ENCODE measurements around the gene OAT. TPM values are rescaled to one million over a fixed set of nuclear protein-coding genes. Genes with fewer than 3 reads are reported as not detected.
"Not testable (repeated sequence)": the region's sequence is repeated elsewhere in the genome, so short reads cannot be mapped to it uniquely, and the experiment has no call there.

Gene OAT
- total RNA-seq, 1 donor from 2014 or later: 50.9 TPM

DNA sequence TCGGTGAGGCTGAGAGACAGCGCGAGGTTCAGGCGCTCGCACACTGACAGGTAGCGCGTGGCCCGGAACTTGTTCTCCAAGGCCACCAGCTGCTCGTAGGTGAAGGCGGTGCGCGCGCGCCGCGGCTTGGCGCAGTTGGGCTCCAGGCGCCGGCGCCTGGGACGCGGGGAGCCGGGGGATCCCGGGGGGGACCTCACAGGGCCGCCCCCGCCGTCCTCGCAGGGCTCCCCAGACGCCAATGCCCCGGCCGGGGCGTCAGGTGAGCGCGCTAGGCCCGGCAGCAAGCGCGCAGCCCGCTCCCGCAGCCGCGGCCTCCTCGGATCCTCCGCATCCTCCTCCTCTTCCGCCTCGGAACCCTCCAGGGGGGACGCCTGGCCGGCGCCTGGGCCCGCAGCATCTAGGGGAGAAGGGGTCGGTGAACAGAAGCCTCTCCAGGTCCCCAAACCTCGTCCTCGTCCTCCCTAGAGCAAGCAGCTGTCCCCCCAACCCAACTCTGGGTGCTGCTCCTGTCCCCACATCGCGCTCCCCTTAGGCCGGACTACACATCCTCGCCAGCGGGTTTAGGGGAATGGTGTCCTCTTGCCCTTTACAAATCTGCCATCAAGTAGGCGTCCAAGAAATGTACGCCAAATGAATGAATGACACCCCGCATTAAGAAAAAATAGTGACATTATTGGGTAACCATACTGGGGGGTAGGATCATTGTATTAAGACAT lies 29.2 kb upstream of the OAT start:
- TF ChIP-seq, protein P1, sequence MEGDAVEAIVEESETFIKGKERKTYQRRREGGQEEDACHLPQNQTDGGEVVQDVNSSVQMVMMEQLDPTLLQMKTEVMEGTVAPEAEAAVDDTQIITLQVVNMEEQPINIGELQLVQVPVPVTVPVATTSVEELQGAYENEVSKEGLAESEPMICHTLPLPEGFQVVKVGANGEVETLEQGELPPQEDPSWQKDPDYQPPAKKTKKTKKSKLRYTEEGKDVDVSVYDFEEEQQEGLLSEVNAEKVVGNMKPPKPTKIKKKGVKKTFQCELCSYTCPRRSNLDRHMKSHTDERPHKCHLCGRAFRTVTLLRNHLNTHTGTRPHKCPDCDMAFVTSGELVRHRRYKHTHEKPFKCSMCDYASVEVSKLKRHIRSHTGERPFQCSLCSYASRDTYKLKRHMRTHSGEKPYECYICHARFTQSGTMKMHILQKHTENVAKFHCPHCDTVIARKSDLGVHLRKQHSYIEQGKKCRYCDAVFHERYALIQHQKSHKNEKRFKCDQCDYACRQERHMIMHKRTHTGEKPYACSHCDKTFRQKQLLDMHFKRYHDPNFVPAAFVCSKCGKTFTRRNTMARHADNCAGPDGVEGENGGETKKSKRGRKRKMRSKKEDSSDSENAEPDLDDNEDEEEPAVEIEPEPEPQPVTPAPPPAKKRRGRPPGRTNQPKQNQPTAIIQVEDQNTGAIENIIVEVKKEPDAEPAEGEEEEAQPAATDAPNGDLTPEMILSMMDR (conservative IDR thresholded peaks at IDR 0.05; ENCODE audit: low read depth, low read length): no peak
- H3K4me3 ChIP-seq (ENCODE audit: low read depth, low read length): no peak overlapping the region
- DNase-seq (ENCODE audit: low read depth): no peak

DNA sequence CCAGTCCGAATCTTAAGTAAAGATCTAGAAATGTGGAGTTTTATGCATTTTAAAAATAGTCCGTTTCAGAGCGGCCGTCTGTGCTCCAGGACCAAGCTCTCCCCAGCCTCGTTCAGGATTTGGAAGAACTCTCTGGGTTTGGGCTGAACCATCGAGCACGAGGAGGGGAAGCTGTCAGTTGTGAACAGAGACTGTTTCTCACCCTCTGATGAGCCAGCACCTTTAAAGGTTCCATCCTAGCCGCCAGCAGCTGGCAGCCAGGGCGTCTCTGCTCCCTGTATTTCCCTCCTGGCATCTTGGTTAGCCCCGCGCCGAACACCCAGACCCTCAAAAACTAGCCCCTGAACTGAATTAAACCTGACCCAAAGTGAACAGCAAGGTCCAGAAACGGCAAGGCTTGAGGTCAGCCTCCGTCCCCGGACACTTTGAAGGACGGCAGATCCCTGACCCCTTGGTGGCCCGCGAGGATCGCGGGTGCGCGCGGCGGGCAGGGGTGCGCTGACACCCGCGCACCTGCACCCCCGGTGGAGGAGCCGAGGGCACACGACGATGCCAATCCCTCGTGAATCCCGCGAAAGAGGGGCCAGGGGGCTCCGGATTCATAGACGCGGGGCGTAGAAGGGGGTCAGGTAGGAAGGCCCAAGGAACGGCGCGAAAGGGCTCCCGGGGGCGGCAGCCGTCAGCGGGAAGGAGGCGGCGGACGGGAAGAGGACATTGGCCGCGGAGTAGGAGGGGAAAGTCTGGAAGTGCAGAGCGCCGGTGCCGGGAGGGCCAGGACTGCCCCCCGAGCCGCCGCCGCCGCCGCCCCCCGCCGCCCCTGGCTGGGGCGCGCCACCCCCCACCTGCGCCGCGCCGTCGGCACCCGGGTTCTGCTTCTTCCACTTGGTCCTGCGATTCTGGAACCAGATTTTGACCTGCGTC lies 28.4 kb upstream of the OAT start:
- no peak for DNase-seq (ENCODE audit: low read depth)
- TF ChIP-seq, protein P1 (conservative IDR thresholded peaks at IDR 0.05; ENCODE audit: low read depth, low read length): no peak
- no peak overlapping the region for H3K4me3 ChIP-seq (ENCODE audit: low read depth, low read length)

DNA sequence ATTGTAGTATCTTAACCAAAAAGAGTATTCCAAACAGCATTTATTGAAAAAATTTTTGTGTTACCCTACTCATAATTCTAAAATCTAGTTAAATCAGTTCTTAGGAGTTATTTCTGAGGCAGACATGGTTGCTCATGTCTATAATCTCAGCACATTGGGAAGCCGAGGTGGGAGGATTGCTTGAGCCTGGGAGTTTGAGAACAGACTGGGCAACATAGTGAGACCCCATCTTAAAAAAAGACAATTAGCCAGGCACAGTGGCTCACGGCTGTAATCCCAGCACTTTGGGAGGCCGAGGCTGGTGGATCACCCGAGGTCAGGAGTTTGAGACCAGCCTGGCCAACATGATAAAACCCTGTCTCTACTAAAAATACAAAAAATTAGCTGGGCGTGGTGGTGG lies 23.0 kb upstream of the OAT start:
- not testable (repeated sequence) for DNase-seq (ENCODE audit: low read depth); H3K4me3 ChIP-seq (ENCODE audit: low read depth, low read length)

DNA sequence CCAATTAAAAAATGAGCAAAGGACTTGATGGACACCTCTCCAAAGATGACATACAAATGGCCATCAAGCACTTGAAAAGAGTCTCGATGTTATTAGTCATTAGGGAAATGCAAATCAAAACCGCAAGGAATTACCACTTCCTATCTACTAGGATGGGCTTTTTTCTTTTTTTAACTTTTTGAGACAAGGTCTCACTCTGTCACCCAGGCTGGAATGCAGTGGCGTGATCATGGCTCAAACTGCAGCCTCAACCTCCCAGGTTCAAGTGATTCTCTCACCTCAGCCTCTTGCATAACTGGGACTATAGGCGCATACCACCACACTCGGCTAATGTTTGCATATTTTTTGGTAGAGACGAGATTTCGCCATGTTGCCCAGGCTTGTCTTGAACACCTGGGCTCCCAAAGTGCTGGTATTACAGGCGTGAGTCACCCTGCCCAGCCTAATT lies 17.5 kb upstream of the OAT start:
- TF ChIP-seq, protein P1 (conservative IDR thresholded peaks at IDR 0.05; ENCODE audit: low read depth, low read length): no peak
- H3K4me3 ChIP-seq (ENCODE audit: low read depth, low read length): no peak overlapping the region
- DNase-seq (ENCODE audit: low read depth): no peak

DNA sequence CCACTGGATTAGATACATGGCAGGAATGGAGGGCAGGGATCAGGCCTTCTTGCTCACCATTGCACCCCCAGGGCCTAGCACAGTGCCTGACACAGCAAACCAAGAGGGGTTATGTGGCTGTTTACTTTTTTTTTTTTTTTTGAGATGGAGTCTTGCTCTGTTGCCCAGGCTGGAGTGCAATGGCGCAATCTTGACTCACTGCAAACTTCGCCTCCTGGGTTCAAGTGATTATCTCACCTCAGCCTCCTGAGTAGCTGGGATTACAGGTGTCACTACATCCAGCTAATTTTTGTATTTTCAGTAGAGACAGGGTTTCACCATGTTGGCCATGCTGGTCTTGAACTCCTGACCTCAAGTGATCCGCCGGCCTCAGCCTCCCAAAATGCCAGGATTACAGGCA lies 17.0 kb upstream of the OAT start:
- not testable (repeated sequence) for DNase-seq (ENCODE audit: low read depth)

DNA sequence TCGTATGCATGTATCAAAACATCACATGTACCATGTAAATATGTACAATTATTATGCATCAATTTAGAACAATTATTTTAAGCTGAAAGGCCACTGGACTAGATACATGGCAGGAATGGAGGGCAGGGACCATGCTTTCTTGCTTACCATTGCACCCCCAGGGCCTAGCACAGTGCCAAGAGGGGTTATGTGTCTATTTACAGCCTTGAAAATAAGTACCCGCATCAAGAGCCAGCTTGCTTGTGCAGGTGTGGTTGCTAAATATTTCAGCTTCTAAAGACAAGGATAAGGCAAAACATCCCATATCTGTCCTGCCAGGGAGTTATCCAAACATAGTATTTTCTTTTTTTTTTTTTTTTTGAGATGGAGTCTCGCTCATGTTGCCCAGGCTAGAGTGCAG lies 14.7 kb upstream of the OAT start:
- DNase-seq (ENCODE audit: low read depth): no peak
- TF ChIP-seq, protein P1 (conservative IDR thresholded peaks at IDR 0.05; ENCODE audit: low read depth, low read length): no peak
- no peak overlapping the region for H3K4me3 ChIP-seq (ENCODE audit: low read depth, low read length)

More for the DNA sequence above, 17.0 kb upstream of the OAT start:
- not testable (repeated sequence) for H3K4me3 ChIP-seq (ENCODE audit: low read depth, low read length)

DNA sequence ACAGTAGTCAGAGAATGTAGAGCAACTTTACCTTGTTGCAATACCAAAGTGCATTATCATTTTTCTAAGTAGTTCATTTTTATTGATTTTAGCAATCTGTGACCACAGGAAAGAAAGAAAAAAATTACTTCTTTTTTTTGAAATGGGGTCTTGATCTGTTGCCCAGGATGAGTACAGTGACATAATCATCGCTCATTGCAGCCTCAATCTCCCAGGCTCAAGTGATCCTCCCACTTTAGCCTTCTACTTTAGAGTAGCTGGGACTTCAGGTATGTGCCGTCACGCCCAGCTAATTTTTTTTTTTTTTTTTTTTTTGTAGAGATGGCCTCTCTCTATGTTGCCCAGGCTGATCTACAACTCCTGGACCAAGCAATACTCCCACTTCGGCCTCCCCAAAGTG lies 11.4 kb upstream of the OAT start:
- H3K4me3 ChIP-seq (ENCODE audit: low read depth, low read length): no peak overlapping the region
- TF ChIP-seq, protein P1 (conservative IDR thresholded peaks at IDR 0.05; ENCODE audit: low read depth, low read length): no peak
- no peak for DNase-seq (ENCODE audit: low read depth)
